Activated T-helper 9 cell treated with anti-CD3 and anti-CD28 coated beads, Interleukin-2, amount 50 U/mL, for 16 hours (primary cell): Measurements from ENCODE around the gene SLC7A7.
"Not testable (repeated sequence)": the region's sequence is repeated elsewhere in the genome, so short reads cannot be mapped to it uniquely, and the experiment has no call there.

Experiments used
- DNase-seq: peaks from one replicate; pipeline ENCODE4 v3.0.0-alpha.2; 2020; ENCODE audit warnings: low read depth

Gene SLC7A7

DNA sequence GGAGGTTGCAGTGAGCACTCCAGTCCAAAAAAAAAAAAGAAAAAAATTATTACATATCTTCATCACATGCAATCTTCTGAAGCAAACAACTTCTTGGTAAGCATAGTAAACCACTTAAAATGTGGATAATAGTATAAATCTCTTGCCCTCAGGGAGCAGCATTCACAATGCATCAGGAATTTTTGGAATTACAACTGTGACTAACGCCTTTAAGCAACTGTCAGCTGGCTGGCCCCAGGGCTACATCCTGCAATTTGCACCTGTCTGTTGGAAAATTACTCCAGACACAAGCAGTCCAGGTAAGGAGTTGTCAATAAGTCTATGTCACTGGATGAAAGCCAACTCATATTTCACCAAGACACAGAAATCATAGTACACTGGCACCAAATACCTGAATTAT, 5.5 kb upstream of the SLC7A7 start:
- no peak for DNase-seq

DNA sequence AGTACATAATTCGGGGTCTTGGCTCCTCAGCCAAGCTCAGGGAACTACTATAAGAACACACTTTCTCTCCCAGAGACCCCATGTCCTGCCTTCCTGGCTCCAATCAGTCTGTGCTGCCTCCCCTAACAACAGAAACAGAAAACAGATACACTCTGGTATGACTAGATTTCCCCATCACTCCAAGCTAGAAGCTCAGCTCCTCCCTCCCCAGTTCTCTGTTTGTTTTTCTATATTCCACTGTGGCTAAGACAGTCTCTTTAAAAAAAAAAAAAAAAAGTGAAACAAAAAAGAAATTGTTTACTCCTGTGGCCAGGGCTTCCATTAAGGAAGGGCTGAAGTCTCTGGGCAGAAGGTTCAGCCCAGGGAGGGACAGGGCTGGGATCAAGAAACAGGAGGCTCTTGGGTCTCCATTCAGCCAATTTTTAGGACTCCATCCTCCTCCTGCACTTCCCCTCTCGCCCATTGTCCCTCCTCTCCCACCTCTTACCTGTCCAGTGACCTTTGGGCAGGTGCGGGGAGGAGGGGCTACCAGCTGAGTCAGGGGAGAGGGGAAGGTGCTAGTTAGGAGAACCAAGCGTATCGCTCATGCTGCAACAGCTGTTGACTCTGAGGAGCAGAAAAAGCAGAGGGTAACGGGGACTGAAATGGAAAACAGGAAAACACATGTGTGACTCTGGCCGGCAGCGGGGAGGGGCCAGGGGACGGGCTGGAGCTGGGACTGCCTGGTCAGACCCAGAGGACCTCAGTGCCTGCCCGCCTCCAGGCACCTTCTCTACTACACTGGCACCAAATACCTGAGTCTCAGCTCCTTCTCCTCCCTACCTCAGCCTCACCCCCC, 4.1 kb upstream of the SLC7A7 start:
- DNase-seq: no peak

DNA sequence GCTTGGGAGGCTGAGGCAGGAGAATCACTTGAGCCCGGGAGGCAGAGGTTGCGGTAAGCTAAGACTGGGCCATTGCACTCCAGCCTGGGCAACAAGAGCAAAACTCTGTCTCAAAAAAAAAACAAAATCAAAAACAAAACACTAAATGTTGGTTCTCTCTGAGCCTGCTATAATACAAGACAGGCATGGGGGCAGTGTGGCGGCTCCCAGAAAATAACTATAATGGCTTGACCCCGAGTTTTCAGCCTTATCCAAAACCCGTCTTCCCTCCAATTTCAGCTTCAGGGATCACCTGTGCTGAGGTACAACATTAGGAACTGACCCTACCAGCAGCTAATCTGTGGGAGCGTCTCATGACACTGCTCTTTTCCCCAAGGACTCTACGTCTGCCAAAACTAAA, 862 bp downstream of the SLC7A7 start:
- no peak for DNase-seq

DNA sequence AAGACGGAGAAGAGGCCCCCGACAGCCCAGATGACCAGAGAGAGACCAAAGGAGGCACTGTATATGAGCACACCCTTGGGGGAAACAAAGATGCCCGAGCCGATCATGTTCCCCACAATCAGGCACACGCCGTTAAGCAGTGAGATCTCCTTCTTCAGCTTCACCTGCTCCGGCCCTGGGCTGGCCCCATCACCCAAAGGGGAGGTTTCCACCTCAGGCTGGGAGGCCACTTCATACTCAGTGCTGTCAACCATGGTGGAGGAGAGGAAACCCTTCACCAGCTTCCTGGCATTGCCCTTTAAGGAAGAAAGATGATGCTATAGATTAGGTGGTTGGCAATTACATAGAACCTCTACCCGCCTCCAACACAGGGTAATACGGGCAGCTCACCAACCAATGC, 2.1 kb downstream of the SLC7A7 start:
- DNase-seq: no peak

DNA sequence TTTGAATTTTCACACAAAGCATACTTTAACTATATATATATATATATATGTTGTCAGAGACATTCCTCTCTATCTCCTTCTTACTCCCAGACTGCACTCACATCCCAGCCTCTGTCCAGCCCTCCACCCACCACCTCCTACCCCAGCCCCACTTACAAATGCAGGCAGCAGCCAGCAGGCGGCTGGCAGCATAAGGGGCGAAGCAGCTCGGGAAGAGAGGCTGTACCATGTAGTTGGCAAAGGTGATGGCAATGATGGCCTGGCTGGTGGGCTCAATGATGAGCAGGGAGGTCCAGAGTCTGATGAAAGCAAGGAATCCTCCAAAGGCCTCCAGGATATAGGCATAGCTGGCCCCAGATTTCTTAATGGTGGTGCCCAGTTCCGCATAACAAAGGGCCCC, 2.5 kb downstream of the SLC7A7 start:
- DNase-seq: no peak

DNA sequence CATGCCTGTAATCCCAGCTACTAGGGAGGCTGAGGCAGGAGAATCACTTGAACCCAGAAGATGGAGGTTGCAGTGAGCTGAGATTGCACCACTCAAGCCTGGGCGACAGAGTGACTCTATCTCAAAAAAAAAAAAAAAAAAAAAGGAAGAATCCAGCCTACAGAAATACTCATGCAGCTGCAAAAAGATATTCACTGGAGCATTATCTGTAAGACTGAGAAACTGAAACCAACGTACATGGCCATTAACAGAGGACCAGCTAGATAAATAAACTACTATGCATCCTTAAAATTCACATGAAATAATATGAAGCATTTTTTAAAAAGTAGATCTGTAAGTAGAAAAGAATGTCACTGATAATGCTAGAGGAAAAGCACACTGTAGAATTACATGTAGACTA, 3.5 kb downstream of the SLC7A7 start:
- DNase-seq: no peak

DNA sequence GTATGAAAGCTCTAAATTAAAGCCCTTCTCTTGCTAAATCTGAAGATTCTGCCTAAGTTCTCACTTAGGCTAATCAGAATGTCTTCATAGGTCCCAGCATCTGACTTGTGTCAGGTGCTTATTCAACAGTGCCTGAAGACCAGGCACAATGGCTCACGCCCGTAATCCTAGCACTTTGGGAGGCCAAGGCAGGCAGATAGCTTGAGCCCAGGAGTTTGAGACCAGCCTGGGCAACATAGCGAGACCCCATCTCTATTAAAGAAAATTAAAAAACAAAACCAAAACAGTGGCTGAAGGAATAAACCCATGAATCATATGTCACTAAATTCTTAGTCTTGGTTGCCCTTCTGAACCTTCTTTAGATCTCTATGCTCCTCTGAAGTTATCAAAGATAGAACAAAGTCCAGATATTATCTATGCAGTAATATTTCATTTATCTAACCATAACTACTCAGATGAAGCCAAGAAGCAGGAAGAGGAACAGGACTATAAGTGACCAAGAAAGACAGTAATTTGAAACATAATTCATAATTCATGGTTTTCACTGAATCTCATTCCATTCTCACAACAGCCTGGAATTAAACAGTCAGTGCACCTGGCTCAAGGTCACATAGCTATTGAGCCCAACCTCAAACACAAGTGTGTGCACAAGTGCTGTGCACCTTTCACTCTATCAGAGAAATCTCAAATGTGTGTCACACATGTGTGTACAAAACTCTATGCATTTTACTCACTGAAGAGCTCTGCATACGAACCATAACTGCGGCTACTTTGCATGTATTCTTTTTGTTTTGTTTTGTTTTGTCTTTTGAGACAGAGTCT, 6.6 kb downstream of the SLC7A7 start:
- DNase-seq: no peak

DNA sequence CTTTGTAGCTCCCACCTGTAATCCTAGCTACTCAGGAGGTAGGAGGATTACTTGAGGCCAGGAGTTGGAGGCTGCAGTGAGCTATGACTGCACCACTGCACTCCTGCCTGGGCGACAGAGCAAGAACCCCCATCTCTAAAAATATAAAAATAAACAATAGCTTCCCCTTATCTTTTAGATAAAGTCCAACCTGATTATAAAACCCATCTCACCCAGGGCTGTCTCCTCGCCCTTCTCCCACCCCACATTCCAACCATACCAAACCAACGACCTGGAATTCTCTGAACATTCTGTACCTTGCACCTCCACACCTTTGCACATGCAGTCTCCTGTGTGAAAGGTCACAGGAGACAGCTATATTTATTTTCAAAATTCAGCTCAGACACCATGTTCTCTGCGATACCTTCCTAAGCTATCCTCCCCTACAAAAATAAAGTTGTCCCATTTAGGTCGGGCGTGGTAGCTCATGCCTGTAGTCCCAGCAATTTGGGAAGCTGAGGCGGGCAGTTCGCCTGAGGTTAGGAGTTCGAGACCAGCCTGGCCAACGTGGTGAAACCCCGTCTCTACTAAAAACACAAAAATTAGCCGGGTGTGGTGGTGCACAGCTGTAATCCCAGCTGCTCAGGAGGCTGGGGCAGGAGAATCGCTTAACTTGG, 7.7 kb downstream of the SLC7A7 start:
- DNase-seq: no peak

DNA sequence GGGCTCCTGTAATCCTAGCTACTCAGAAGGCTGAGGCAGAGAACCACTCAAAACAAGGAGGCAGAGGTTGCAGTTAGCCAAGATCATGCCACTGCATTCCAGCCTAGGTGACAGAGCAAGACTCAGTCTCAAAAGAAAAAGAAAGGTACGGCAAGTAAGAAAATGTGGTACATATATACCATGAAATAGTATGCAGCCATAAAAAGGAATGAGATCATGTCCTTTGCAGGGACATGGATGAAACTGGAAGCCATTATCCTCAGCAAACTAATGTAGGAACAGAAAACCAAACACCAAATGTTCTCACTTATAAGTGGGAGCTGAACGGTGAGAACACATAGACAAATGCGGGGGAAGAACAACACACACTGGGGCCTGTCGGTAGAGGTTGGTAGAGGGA, 10.0 kb downstream of the SLC7A7 start:
- DNase-seq: not testable (repeated sequence)

DNA sequence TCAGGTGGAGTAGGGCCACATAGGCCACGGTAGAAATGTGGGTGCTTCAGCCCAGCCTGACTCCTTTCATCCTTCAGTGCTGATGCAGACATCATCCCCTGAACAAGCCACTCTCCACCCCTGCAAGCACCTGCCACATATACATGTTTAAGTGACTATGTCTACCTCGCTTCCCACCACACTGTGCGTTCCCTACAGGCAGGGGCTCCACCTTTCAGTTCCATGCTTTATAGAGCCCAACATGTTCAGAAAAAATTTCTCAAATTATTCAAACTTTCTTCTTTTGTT, 11.6 kb downstream of the SLC7A7 start:
- no peak for DNase-seq

DNA sequence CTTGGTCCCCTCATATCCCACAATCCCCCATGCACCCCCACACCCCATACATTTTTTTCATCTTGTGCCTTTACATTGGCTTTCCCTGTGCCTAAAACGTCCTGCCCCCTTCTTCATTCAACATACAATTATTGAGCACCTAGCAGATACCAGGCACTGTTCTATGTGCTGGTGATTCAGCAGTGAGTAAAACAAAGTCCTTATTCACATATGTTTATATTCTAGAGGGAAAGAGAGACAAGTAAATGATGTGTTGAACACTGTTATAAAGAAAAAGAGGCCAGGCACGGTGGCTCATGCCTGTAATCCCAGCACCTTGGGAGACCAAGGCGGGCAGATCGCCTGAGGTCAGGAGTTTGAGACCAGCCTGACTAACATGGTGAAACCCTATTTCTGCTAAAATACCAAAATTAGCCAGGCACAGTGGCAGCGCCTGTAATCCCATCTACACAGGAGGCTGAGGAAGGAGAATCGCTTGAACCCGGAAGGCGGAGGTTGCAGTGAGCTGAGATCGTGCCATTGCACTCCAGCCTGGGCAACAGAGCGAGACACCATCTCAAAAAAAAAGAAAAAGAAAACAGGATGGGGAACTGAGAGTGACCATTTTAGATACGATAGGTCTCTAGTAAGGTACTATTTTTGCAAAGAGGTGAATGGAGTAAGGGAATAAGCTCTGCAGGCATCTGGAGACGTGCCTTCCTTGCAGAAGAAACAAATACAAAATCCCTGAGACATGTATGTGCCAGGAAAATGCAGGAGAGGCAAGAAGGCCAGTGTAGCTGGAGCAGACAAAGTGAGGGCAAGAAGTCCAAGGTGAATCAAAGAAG, 12.2 kb downstream of the SLC7A7 start:
- DNase-seq: no peak

DNA sequence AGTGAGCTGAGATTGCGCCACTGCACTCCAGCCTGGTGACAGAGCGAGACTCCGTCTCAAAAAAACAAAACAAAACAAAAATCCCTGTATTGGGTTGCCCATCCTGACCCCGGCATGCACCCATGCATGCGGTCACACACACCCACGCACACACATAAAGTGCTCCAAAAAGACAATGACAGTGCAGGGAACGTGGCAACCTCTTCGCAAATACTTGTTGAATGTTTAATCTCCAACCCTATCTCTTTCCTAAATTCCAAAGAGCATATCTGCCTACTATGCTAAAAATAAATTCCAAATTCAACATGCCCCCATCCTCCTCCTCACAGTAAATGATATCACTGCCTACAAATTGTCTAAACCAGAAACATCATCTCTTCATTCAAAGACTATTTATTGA, 13.5 kb downstream of the SLC7A7 start:
- DNase-seq: no peak

DNA sequence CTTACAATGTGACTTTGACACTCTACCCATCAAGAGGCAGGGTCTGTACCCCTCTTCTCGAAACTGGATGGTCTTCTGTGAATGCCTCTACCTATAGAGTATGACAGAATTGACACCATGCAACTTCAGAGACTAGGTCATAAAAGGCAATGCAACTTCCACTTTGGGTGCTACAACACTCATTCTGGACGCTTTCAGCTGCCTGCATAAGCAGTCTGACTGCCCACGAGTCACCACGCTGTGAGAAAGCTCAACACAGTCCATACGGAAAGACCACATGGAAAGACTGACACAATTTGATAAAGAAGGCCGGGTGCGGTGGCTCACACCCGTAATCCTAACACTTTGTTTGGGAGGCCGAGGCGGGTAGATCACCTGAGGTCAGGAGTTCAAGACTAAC, 14.9 kb downstream of the SLC7A7 start:
- no peak for DNase-seq

DNA sequence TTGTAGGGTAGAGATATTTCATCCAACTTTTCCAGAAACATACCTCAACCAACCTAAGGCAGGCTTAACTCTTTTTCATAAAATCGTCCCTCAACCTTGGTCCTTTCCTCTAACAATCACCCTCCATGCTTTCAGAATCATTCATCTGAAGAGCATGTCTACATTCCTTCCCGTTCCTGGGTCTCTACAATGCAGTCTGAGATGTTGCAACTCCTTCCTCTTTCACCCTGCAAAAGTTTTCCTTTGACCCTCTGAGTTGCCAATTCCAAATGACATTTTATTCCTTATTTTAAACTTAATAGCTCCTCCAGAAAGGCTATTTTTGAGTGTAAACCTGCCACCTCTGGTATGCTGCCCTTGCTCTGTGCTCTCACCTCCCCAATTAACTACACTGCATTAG, 16.7 kb downstream of the SLC7A7 start:
- no peak for DNase-seq

DNA sequence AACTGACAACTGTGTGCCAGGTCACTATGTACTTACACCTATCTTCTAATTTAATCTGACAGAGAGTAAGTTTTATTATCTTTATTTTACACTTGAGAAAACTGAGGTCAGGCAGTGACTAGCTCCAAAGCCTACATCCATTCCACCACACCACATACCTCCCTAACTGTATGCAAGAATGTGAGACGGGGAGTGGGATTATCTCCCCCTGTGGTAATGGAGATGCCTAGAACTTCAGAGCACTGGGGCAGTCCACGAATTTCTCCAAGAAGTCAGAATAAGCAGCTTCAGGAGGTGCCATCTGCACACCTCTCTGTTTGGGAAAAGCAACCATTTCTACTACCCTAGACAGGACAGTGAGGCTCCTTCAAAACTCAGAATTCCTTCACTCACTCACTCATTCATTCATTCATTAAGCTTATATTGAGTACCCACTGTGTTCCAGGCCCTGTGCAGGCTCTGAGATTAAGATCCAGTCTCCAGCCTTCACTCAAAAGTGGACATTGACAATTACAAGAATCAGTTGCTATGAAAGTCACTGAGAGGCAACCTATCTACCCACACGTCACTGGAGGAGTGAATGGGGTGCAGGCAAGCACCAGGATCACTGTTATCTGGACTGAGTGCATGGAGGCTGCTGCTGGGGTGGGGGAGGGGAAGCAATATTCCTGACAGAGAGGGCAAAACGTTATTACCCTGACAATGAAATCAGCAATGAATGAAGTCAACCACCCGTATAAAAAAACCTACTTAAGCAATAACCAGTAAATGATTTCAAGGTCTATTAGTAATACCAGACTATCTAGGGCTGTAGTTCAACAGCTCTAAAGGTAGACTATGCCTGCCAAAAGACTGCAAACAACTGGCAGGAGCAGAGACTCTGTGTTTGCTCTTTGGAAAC, 18.0 kb downstream of the SLC7A7 start:
- DNase-seq: no peak

DNA sequence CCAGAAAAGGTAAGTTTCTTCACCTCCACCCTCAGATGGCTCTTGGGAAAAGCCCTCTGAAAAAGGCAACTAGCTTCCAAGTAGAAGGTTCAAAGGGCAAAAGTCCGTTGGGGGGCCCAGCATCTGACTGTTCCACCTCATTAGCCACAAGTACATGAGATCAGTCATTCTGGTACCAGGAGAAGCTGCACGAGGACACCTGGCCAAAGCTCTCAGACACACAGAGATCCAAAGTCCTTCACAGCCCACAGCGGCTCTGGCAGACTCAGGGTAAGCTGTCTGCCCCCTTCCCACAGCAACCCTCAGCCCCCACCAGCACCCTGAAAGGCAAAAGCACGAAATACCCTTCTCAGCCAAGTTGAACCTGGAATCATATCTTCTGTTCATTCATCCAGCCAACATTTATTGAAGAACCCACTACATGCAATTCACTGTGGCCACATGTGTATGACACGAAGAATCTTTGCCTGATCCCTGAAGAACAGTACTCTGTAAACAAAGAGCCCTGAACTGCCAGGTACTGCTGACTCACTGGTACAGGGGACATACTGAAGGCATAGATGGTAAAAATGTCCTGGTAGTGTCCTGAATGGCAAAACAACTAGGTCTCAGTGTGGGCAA, 19.0 kb downstream of the SLC7A7 start:
- no peak for DNase-seq

DNA sequence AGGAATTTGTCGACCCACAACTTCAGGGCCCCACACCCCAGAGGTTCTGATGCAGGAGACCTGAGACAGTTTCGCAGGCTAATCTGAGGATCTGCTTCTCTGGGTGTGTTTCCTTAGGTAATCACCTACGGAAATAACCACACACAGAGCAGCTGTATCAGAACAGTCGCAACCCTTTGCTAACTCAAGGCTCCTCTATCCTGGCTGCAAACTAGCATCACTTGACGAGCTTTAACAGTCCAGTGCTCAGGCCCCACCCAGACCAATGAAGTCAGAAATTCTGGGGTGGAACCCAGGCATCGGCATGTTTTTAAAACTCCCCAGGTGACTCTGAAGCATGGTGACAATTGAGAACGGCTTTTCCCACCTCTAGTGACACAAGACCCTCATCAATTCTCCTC, 20.7 kb downstream of the SLC7A7 start:
- no peak for DNase-seq

DNA sequence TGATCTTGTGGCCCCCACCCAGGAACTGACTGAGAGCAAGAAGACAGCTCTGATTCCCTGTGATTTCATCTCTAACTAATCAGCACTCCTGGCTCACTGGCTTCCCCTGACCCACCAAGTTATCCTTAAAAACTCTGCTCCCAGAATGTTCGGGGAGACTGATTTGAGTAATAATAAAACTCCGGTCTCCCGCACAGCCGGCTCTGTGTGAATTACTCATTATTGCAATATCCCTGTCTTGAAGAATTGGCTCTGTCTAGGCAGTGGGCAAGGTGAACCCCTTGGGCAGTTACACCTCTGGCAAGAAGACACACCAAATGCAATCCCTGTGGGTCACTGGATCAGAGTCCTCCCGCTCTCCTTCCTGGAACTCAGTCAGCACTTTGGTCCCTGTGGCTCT, 21.3 kb downstream of the SLC7A7 start:
- DNase-seq: no peak

DNA sequence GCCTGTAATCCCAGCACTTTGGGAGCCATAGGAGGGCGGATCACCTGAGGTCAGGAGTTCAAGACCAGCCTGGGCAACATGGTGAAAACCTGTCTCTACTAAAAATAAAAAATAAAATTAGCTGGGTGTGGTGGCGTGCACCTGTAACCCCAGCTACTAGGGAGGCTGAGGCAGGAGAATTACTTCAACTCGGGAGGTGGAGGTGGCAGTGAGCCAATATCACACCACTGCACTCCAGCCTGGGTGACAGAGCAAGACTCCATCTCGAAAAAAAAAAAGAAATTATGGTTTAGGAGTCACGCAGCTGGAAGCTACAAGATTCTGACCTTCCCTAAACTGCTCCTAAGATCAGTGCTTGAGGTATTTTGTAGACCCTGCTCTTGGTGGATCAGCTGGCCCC, 21.7 kb downstream of the SLC7A7 start:
- not testable (repeated sequence) for DNase-seq

DNA sequence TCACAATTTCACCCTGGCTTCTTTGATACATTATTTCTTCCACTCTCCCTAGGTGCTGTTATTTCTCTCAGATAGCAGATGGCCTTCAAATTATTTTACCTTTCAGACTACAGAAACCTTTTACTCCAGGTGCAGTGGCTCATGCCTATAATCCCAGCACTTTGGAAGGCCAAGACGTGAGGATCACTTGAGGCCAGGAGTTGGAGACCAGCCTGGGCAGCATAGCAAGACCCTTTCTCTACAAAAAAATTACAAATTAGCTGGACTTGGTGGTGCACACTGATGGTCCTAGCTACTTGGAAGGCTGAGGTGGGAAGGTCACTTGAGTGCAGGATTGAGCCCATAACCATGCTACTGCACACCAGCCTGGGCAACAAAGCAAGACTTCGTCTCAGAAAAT, 23.1 kb downstream of the SLC7A7 start:
- DNase-seq: no peak

DNA sequence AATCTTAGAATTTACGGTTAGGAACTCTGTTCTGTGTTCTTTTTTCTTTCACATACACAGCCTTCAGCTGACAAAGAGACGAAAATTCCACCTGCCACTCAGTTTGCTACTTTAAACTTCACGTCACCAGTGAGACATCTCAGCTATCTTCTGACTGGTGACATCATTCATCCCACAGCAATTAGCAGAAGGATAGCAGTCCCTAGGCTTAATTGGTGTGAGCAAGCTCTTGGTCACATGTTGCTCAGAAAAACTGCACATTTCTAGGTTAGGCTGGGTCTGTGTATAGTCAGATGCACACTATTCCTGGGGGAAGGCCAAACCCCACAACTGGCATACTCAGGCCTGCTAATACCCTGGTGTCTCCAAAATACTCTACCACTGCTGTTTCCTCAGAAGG, 23.9 kb downstream of the SLC7A7 start:
- DNase-seq: no peak
